DLD1 (cell line): Measurements from ENCODE around the gene ZNF662.

ENCODE experiments used
- in situ Hi-C: cut with HindIII; loops from 2 replicates; pipeline ENCODE4 v1.10.0; 2017; ENCODE audit warnings: low sequenced_read_pairs

ZNF662 gene

DNA sequence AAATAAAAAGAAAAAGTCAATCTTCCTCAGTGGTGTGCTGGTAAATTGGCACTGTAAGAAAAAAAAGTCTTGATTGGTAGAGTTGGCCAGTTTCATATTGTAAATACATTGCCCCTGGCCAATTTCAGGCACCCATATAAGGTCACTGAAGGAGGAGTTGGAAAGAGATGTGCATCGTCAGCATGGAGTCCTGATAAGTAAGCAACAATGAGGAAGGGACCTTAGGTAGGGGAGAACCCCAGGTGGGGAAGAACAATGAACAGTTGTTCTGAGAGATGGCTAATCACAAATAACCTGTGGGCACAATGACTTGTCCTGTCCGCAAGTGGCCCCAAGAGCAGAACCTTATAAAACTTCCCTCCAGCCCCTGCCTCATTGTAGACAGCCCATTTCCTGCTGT lies 21.6 kb upstream of the ZNF662 start:
- in situ Hi-C loops: loop anchor here (25.0 kb wide), 1 partner anchor 122 kb away; the partner anchor contains the start of gene CCDC13

DNA sequence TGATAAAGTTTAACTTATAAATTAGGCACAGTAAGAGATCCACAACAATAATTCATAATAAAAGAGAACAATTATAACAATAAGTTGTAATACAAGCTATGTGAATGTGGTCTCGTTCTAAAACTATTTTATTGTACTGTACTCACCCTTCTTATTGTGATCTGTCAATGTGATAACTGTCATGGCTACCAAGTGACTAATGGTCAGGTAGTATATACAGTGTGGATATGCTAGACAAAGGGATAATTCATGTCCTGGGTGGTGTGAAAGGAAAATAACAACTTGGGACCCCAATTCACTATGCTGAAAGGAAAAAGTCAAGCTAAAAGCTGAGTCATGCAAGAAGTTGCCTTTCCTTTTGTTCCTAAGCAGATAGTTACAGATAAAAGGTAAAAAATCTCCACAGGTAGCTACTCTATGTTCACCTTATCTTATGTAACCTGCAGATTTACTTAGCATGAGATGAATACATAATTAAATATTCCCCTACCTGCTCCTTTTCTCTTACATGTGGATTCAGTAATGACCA lies 19.6 kb upstream of the ZNF662 start:
- in situ Hi-C loops: loop anchor here (25.0 kb wide), 1 partner anchor 124 kb away; the partner anchor contains the start of gene CCDC13

DNA sequence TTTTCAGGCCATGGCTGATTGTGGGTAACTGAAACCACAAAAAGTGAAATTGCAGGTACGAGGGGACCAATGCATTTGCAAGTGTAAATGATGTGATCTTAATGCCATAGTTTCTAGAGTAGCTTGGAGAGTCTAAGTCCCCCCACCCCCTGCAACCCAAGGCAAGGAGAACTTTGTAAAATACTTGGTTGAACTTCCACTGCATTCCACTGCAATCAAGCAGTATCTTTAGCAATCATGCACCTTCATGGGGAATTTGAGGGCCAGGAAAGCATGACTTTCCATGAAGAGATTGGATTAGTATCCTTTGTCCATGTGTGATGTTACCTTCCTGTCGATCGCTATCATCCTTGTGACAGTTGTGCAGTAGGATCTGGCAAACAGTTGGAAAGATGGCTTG lies 18.9 kb upstream of the ZNF662 start:
- in situ Hi-C loops: loop anchor here (25.0 kb wide), 1 partner anchor 125 kb away; the partner anchor contains the start of gene CCDC13

DNA sequence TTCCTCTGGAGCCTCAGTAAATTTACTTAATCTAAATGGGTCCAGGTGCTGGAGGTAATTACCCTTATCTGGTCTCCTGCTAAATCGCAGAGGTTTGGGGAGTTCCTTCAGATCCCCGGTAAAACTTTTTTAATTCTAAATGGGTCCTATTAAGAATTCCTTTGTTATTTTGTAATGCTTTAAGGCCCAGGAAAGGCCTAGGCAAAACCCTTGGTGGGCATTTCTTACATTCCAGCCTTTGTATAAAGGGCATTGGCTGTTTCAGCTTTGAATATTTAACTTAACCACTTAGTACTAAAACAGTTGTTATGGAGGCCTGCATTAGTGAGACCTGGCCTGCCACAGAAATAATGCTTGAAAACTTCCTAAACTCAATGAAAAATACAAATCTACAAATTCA lies 14.9 kb upstream of the ZNF662 start:
- in situ Hi-C loops: loop anchor here (25.0 kb wide), 1 partner anchor 129 kb away; the partner anchor contains the start of gene CCDC13

DNA sequence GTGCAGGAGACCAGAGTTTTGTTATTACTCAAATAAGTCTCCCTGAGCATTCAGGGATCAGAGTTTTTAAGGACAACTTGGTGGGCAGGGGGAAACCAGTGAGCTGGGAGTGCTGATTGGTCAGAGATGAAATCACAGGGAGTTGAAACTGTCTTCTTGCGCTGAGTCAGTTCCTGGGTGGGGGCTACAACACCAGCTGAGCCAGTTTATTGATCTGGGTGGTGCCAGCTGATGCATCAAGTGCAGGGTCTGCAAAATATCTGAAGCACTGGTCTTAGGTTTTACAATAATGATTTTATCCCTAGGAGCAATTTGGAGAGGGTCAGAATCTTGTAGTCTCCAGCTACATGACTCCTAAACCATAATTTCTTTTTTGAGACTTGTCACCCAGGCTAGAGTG lies 13.8 kb upstream of the ZNF662 start:
- in situ Hi-C loops: loop anchor here (25.0 kb wide), 1 partner anchor 130 kb away; the partner anchor contains the start of gene CCDC13

DNA sequence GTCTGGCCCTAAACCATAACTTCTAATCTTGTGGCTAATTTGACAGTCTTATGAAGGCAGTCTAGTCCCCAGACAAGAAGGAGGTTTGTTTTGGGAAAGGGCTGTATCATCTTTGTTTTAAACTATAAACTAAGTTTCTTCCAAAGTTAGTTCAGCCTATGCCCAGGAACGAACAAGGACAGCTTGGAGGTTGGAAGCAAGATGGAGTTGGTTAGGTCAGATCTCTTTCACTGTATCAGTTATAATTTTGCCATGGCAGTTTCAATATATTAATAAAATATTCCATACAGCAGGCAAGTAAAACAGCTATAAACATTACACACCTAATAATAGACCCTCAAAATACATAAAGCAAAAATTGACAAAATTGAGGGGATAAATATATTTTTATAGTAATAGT lies 13.1 kb upstream of the ZNF662 start:
- in situ Hi-C loops: loop anchor here (25.0 kb wide), 1 partner anchor 131 kb away; the partner anchor contains the start of gene CCDC13

DNA sequence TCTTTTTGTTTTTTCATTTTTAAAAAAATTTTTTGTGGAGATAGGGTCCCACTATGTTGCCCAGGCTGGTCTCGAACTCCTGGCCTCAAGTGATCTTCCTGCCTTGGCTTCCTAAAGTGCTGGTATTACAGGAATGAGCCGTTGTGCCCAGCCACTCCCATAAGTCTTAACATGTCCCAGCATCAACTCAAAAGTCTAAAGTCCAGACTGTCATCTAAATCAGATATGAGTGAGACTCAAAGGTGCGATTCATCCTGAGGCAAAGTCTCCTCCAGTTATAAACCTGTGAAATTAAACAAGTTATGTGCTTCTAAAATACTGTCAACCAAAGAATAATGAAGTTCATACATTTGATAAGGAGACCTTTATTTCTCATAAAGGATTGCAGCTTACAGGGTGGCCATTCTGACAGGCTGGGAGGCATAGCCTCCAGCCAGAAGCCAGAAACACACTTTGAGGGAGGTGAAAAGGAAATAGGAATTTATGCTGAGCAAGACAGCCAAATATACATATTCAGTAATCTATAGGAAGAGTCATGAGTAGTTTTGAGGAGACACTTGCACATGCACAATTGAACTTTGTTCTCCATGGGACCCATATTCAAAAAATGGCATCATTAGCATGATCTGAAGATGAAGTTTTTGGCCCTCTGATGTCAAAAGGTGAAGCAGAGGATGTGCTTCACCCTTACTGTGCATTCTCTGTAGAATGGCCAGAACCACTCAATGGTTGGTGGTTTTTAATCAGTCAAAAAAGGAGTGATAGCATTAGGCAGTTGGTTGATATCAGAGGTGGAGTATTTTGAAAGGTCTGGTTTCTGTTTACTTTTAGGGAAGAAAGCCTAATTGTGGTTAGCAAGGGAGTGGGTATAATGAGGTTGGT lies 11.0 kb upstream of the ZNF662 start:
- in situ Hi-C loops: loop anchor here (25.0 kb wide), 1 partner anchor 133 kb away; the partner anchor contains the start of gene CCDC13

DNA sequence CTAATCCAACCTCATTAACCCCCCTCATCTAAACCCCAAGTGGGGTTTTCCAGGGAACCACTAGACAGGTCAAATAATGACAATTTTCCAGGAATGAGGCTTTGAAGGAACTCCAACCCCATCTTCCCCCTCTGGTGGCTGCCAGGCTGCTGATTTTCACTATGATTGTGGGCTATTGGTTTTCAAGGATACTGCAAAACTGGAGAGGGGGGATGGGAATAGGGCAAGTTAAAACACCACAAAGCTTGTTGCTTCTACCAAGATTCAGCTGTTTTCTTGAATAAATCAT lies 10.4 kb upstream of the ZNF662 start:
- in situ Hi-C loops: loop anchor here (25.0 kb wide), 1 partner anchor 133 kb away; the partner anchor contains the start of gene CCDC13

DNA sequence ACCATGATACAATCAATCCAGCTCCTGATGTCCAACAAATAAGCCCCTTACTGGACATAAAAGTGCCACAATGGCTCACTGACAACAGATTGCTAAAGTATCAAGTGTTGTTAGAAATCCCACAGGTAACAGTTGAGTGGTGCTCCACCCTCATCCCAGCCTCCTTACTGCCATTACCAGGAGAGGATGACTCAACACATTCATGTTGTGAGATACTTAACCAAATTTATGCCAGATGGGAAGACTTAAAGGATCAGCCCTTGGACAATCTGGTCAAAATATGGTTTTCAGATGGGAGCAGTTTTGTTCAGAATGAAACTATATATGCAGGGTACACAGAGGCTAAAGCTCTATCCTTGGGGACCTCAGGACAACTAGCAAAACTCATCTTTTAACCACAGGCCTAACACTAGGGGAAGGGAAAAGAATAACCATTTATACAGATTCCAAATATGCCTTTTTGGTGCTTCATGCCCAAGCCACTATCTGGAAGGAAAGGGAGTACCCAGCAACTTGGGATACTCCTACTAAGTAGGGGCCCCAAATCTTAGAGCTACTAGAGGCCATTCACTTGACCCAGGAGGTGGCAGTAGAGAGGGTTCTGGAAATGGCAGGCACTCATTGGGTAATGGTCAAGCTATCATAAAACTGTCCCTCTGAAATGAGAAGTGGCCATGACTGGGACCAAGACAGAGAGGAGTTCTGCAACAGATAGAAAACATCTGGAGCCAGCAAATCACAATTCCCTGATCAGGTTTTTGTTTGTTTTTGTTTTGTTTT lies 6.9 kb upstream of the ZNF662 start:
- in situ Hi-C loops: loop anchor here (25.0 kb wide), 1 partner anchor 137 kb away; the partner anchor contains the start of gene CCDC13

DNA sequence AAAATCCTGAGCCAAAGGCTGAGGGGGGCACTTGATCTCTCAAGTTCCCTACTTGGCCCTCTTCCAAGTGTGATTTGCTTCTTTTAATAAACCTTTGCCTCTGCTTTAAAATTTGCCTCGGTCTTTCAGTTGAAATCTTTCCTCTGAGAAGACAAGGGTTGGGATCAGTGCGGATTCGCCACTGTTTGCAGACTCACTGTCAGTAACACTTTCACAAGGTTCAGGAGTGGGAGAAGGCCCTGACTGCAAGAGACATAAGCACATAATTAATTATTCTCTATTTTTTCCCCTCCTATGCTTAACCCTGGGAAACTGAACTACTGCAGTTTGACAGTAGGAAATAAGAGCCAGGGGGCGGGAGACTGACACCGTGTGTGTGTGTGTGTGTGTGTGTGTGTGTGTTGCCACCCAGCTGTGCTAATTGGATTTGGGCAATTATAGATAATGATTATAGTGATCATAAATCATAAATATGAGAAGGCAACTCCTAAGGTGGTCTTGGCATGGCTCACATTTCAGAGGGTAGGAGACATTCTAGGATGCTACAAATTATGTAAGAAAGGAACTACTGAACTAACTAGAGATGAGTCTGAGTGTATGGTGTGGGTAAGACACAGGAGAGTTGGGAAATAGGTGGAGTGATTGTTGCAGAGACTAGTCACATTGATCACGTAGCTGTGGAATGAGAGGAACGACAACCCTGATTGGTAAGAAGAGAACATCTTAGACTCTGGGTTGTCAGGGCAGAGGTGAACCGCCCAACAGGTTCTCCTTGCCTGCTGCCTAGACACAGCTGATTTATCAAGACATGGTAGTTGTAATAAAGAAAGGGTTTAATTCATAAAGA lies 5.5 kb upstream of the ZNF662 start:
- in situ Hi-C loops: no loop called here

DNA sequence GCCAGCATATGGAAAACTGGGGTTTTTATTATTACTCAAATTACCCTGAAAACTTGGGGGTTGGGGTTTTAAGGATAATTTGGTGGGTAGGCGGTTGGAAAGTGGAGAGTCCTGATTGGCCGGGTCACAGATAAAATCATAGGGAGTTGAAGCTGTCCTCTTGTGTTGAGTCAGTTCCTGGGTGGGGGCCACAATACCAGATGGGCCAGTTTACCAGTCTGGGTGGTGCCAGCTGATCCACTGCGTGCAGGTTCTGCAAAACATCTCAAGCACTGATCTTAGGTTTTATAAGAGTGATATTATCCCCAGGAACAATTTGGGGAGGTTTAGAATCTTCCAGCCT lies 4.9 kb upstream of the ZNF662 start:
- in situ Hi-C loops: no loop called here

DNA sequence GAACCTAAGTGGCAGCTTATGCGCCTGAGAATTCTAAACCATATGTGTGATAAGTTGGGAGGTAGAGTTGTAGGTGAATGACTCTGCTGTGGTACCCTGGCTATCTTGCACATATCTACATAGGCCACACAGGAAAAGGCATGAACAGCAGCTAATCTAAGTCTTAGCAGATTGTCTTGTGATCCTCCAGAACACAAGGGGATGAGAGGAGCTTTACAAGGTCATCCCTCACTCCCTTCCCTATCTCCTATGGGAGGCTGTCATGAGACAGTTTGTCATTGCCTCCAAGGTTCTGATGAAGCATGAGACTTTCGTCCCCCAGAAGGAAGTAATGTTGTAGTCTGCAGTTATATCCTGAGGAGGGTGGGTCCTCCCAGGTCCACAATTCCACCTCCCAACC lies 3.7 kb upstream of the ZNF662 start:
- in situ Hi-C loops: no loop called here

DNA sequence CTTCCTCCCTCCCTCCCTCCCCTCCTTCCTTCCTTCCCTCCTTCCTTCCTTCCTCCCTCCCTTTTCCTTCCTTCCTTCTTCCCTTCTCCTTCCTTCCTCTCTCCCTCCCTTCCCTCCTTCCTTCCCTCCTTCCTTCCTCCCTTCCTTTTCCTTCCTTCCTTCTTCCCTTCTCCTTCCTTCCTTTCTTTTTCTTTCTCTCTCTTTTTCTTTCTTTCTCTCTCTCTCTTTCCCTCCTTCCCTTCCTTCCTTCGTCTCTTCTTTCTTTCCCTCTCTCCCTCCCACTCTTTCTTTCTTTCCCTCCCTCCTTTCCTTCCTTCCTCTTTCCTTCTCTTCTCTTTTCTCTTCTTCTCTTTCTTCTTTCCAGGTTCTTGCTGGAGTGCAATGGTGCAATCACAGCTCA lies 1.9 kb upstream of the ZNF662 start:
- in situ Hi-C loops: no loop called here

DNA sequence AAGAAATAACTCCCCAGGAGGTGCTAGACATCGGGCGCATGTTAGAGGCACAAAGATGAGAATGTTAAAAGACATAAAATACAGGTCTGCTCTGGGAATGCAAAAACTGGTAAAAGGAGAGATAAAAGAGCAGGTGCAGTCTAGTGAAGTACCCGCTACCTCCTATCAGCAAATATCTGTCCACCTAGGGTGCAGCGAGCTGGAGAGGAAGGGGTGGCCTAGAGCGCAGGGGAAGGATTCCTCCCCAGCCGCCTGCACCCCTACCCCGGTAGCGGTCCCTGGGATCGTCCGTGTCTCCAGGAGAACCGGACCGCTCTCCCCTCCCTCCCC lies 237 bp upstream of the ZNF662 start:
- in situ Hi-C loops: no loop called here

DNA sequence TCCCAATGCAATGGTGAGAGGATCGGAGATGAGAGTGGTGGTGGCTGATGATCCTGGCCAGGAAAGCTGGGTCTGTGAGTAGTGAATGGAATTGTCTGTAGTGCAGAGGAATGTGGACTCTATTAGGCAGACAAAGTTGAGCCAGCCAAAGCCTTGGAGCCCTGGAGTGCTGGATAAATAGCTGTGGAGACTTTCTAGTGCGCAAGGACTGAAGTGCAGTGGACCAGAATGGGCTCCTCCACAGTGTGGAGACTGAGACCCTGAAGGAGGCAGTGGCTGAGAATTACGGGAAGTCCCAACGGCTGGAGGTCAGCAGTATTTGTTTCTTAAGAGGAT lies 874 bp downstream of the ZNF662 start:
- in situ Hi-C loops: no loop called here

DNA sequence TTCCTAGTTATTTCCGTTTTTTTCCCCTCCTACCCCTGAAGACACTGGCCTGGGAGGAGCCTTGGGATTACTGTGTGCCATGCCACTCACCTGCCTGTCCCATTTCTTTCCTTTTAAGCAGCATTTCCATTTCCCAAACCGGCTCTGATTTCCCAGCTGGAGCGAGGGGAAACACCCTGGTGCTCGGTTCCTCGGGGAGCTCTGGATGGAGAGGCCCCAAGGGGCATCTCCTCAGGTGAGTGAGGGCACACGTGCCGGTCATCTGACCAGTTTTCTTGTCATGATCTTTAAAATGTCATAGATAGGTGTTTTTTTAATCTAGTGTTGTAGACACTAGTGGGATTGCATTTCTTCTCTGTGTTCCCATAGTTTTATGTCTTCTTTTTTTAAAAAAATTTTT lies 2.7 kb downstream of the ZNF662 start:
- in situ Hi-C loops: no loop called here

DNA sequence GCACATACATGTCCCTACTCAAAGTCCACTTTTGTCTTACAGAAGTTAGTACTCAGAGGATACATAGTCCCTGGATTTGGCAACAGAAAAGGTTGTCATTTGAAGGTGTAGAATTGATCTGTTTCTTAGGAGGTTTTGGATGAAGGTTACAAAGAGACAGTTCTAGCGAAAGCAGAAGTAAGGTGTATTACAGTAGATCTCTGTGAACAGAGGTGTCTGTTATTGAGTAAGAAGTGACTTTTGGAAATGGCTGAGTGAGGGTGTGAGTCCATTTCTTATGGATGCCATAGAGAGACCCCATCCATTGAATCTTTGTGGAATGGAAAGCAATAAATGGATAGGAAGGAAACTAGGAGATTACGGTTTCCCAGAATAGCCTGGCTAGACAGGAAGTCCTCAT lies 5.6 kb downstream of the ZNF662 start:
- in situ Hi-C loops: loop anchor here (10.0 kb wide), 1 partner anchor 193 kb away; the partner anchor contains the start of gene POMGNT2

DNA sequence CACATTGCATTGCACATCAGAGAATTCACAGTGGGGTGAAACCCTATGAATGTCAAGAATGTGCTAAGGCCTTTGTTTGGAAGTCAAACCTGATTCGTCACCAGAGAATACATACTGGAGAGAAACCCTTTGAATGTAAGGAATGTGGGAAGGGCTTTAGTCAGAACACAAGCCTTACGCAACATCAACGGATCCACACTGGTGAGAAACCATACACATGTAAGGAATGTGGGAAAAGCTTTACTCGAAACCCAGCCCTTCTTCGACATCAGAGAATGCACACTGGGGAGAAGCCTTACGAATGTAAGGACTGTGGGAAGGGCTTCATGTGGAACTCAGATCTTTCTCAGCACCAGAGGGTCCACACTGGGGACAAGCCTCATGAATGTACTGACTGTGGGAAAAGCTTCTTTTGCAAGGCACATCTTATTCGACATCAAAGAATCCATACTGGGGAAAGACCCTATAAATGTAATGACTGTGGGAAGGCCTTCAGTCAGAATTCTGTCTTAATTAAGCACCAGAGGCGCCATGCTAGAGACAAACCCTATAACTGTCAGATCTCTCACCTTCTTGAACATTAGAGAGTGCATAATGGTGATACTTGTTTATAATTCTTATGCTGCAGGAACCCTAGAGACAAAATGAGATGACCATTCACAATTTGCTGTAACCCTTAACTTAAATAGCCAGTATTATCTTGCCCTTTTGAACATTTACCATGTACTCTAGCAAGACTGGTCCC lies 9.0 kb downstream of the ZNF662 start:
- in situ Hi-C loops: loop anchor here (10.0 kb wide), 1 partner anchor 190 kb away; the partner anchor contains the start of gene POMGNT2

DNA sequence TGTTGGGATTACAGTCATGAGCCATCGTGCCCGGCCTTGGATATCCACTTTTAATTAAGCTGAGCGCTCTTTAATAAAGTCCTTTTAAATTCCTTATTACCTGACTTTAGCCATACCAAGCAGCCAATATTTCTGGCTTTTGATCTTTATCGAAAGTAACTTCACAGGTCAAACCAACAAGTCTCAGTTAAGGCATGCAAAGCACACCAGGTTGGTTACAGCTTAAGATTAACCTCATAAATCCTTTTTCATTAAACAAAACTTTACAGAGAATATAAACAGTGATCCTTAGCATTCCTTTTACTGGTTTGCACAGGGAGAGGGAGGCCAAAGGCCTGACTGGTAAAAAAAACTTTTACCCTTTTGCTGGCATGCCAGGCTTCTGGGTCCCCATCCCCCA lies 17.7 kb downstream of the ZNF662 start:
- in situ Hi-C loops: no loop called here

DNA sequence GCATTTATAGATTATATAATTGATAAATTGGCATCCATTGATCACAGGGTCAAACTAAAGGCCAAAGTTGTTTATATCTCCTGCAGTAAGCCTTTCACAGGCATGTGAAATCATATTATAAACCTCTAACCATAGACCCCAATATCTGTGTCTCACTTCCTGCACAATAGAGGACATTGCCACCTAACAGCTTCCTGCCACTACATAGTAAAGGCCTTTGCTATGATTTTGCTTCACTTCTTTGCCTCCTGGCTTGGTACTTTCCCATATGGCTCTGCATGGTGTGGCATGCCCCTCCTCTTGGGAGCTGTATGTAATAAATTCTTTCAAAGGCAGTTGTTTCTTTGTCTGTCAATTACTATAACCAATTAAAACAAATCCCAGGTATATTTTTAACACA lies 20.4 kb downstream of the ZNF662 start:
- in situ Hi-C loops: no loop called here
